ENCODE measurements around the gene KLHL14. TPM values are rescaled to one million over a fixed set of nuclear protein-coding genes. Genes with fewer than 3 reads are reported as not detected.

The KLHL14 gene
- total RNA-seq, 1 donor from 2014 or later: 0.98 TPM

GRCh38 chr18:32629981-32630700, 142.7 kb downstream of the KLHL14 start:
- no peaks in the 10 kb centered on the region for H3K36me3 ChIP-seq
- intact Hi-C loops (cut with DNase I): no loop called here

GRCh38 chr18:32629292-32629691, 143.5 kb downstream of the KLHL14 start:
- no peaks in the 10 kb centered on the region for H3K27me3 ChIP-seq
- H3K4me1 ChIP-seq: no peaks in the 10 kb centered on the region
- H3K9me3 ChIP-seq: no peaks in the 10 kb centered on the region
- no peaks in the 10 kb centered on the region for H3K36me3 ChIP-seq
- intact Hi-C loops (cut with DNase I): no loop called here
- no peak for DNase-seq (ENCODE audit: extremely low spot score in 2 of 2)
- no peak overlapping the region for H3K27ac ChIP-seq
- no peak for TF ChIP-seq CTCF (IDR thresholded peaks at IDR 0.05)
- no peak for TF ChIP-seq POLR2AphosphoS5 (IDR thresholded peaks at IDR 0.05; ENCODE audit: insufficient read depth in 1 of 2, low read depth in 1 of 2)
- no peak for TF ChIP-seq POLR2A (IDR thresholded peaks at IDR 0.05)
- H3K4me3 ChIP-seq: no peak overlapping the region

More at GRCh38 chr18:32629981-32630700, 142.7 kb downstream of the KLHL14 start:
- no peak for DNase-seq (ENCODE audit: extremely low spot score in 2 of 2)
- no peaks in the 10 kb centered on the region for H3K4me1 ChIP-seq
- no peak overlapping the region for H3K4me3 ChIP-seq
- TF ChIP-seq POLR2AphosphoS5 (IDR thresholded peaks at IDR 0.05; ENCODE audit: insufficient read depth in 1 of 2, low read depth in 1 of 2): no peak
- no peaks in the 10 kb centered on the region for H3K27me3 ChIP-seq
- no peaks in the 10 kb centered on the region for H3K9me3 ChIP-seq
- H3K27ac ChIP-seq: no peak overlapping the region

GRCh38 chr18:32624182-32624723, 148.6 kb downstream of the KLHL14 start:
- intact Hi-C loops (cut with DNase I): no loop called here
- Histone ChIP-seq H3K4me1 (no peaks in the 10 kb centered on the region), H3K36me3 (no peaks in the 10 kb centered on the region), H3K27me3 (no peaks in the 10 kb centered on the region), H3K9me3 (no peaks in the 10 kb centered on the region), H3K27ac (no peak overlapping the region), H3K4me3 (no peak overlapping the region)
- no peak for DNase-seq (ENCODE audit: extremely low spot score in 2 of 2)
- TF ChIP-seq POLR2A (IDR thresholded peaks at IDR 0.05) (no peak), POLR2AphosphoS5 (IDR thresholded peaks at IDR 0.05; ENCODE audit: insufficient read depth in 1 of 2, low read depth in 1 of 2) (no peak), CTCF (IDR thresholded peaks at IDR 0.05) (no peak)

- TF ChIP-seq POLR2A (IDR thresholded peaks at IDR 0.05) (no peak), CTCF (IDR thresholded peaks at IDR 0.05) (no peak), POLR2AphosphoS5 (IDR thresholded peaks at IDR 0.05; ENCODE audit: insufficient read depth in 1 of 2, low read depth in 1 of 2) (no peak)
- Histone ChIP-seq H3K36me3 (no peaks in the 10 kb centered on the region), H3K27ac (no peak overlapping the region), H3K4me1 (no peaks in the 10 kb centered on the region), H3K27me3 (no peaks in the 10 kb centered on the region), H3K4me3 (no peak overlapping the region), H3K9me3 (no peaks in the 10 kb centered on the region)
- no peak for DNase-seq (ENCODE audit: extremely low spot score in 2 of 2)
- intact Hi-C loops (cut with DNase I): no loop called here
These were observed 149.3 kb downstream of the KLHL14 start for GRCh38 chr18:32623563-32623962.

Small RNA genes lying within 50 kb of the gene (small RNA-seq; reads per million reads assigned to genes)
- gene AC012123.2: not detected
